Kidney epithelial cell (primary cell): ENCODE results near the gene SGMS1. TPM values are rescaled to one million over a fixed set of nuclear protein-coding genes. Genes with fewer than 3 reads are reported as not detected.
"Not testable (repeated sequence)": the region's sequence is repeated elsewhere in the genome, so short reads cannot be mapped to it uniquely, and the experiment has no call there.

Experiments used
- DNase-seq: peaks from one replicate; pipeline ENCODE4 v3.0.0-alpha.2; 2010; ENCODE audit warnings: low read depth
- H3K27me3 ChIP-seq: 2 replicates; pipeline ENCODE4 v1.6.0; 2011; ENCODE audit warnings: low read length; ENCODE audit not compliant: control insufficient read depth, insufficient read depth
- H3K36me3 ChIP-seq: 2 replicates; pipeline ENCODE4 v1.5.1; 2011; ENCODE audit warnings: low read length; ENCODE audit not compliant: control insufficient read depth, insufficient read depth
- H3K4me3 ChIP-seq: 2 replicates; pipeline ENCODE4 v1.5.1; 2011; ENCODE audit warnings: low read depth, mild to moderate bottlenecking, control low read depth, low read length
- CTCF ChIP-seq: IDR thresholded peaks from 2 replicates; pipeline ENCODE4 v1.5.1; 2011; ENCODE audit warnings: mild to moderate bottlenecking, moderate library complexity, low read length, control low read depth, inconsistent platforms; ENCODE audit not compliant: insufficient read depth, poor library complexity, severe bottlenecking
- total RNA-seq: library from RNA; depleted of rRNA; stranded (reverse); fragments of >200 nt; gene quantifications from 2 replicates; pipeline ENCODE4 v1.2.3, GENCODE V29; 2015

SGMS1 gene
- total RNA-seq, 1 donor from 2014 or later: 27.0 TPM

DNA sequence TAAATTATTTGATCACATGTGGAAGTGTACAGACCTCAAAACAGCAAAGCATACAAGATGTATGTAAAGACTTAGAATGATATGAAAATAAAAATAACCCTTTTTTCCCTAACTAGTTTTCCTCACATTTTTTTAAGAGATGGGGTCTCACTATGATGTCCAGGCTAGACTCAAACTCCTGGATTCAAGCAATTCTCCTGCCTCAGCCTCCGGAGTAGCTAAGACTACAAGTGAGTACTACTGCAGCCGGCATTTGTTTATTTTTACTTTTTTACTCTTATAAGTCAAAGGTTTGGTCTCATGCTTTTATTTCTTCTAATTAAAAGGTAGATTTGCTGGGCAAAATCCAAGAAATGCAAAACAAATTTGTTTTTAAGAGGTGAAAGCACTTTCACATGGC lies 248.0 kb downstream of the SGMS1 start:
- DNase-seq: no peak
- TF ChIP-seq CTCF: no peak
- Histone ChIP-seq H3K27me3 (no peaks in the 10 kb centered on the region), H3K36me3 (no peaks in the 10 kb centered on the region), H3K4me3 (no peak overlapping the region)

- Histone ChIP-seq H3K27me3 (no peaks in the 10 kb centered on the region), H3K36me3 (no peaks in the 10 kb centered on the region), H3K4me3 (no peak overlapping the region)
- TF ChIP-seq CTCF: no peak
- DNase-seq: peak; percentile 79
Measured at GRCh38 chr10:50375051-50375452, 248.7 kb downstream of the SGMS1 start.

DNA sequence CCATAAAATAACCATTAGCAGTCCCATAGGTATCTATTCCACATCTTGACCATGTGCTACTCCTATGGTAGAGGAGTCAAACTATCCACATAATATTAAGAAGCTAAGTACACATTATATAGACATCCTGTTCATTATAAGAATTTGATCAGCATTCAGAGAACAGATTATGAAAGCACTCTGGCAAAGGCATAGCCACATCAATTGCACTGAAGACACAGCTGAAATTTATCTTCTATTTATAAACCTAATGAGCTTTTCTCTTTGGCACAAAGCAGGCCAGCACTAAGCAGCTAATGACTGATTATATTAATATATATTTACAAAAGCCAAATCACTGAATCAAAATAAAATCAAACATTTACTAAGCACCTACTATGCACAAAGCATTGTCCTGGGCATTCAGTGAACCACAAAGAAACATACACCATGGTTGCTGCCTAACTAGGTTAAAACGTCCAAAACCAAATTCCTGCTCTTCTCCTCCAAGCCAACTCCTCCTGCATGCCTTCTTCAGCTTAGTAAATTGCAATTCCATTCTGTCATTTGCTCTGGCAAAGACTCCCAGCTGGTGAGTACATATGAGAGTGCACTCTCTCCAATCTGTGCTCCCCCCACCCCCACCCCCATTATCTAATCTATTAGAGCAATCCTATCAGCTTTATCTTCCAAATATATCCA lies 249.8 kb downstream of the SGMS1 start:
- H3K4me3 ChIP-seq: no peak overlapping the region
- TF ChIP-seq CTCF: no peak
- no peaks in the 10 kb centered on the region for H3K36me3 ChIP-seq
- no peaks in the 10 kb centered on the region for H3K27me3 ChIP-seq
- DNase-seq: no peak

DNA sequence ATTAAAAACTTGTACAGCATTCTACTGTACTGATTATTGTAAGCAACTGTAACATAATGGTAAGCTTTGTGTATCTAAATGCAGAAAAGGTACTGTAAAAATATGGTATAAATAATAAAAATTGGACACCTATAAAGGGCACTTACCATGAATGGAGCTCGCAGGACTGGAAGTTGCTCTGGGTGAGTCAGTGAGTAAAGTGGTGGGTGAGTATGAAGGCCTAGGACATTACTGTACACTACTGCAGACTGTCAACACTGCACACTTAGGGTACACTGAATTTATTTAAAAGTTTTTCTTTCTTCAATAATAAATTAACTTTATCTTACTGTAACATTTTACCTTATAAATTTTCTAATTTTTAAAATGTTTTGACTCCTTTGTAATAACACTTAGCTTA lies 253.8 kb downstream of the SGMS1 start:
- H3K4me3 ChIP-seq: no peak overlapping the region
- no peak for DNase-seq
- no peak for TF ChIP-seq CTCF
- no peaks in the 10 kb centered on the region for H3K27me3 ChIP-seq
- no peaks in the 10 kb centered on the region for H3K36me3 ChIP-seq

DNA sequence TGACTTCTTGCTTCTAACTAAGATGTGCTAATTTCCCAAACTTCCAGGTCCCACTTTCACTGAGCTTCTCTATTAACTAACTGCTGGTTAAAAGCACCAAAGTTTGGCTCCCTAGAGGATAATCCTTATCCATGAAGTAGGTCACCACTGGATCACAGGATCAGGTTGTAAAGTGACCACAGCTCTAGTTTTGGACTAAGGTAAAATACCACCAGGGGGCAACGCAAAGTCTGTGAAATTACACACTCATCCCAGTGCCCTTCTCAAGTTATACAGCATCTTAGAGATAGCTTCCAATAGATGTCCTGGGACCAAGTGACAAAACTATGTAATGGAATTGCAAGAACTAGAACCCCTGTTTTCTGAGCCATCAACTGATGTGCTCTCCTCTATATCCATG lies 256.0 kb downstream of the SGMS1 start:
- no peaks in the 10 kb centered on the region for H3K27me3 ChIP-seq
- peak; percentile 40 for TF ChIP-seq CTCF
- H3K36me3 ChIP-seq: no peaks in the 10 kb centered on the region
- no peak overlapping the region for H3K4me3 ChIP-seq
- DNase-seq: no peak

DNA sequence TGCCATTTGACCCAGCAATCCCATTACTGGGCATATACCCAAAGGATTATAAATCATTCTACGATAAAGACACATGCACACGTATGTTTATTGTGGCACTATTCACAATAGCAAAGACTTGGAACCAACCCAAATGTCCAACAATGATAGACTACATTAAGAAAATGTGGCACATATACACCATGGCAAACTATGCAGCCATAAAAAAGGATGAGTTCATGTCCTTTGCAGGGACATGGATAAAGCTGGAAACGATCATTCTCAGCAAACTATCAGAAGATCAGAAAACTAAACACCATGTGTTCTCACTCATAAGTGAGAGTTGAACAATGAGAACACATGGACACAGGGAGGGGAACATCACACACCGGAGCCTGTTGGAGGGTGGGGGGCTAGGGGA lies 257.3 kb downstream of the SGMS1 start:
- not testable (repeated sequence) for H3K36me3 ChIP-seq, H3K27me3 ChIP-seq, H3K4me3 ChIP-seq, DNase-seq

DNA sequence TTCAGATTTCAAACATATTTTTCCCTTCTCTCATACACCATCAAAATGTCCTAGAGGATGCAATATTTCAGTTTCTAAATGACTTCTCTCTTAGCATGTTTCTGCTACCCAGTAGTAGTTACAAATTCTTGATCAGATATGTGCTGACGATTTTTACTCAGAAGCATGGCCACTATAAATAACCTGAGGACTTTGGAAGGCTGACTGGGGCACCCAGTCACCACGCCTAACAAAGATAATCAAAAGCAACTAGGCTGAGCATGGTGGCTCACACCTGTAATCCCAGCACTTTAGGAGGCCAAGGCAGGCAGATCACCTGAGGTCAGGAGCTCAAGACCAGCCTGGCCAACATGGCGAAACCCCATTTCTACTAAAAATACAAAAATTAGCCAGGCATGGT lies 259.0 kb downstream of the SGMS1 start:
- DNase-seq, H3K36me3 ChIP-seq, H3K27me3 ChIP-seq, H3K4me3 ChIP-seq: not testable (repeated sequence)
